Aorta (tissue), 5 donors: ENCODE results near the gene PTPRD. TPM values are rescaled to one million over a fixed set of nuclear protein-coding genes. Genes with fewer than 3 reads are reported as not detected.

Experiments used
- ATAC-seq: fragments of 200-7000 bp; cut with Tn5 transposase; one replicate; pipeline ENCODE4 v1.9.1; 2022; ENCODE audit warnings: moderate library complexity; ENCODE audit not compliant: low FRiP score
- DNase-seq, 2 donors: peaks; one replicate each; pipeline ENCODE4 v3.0.0-alpha.2; 2020
- H3K27ac ChIP-seq, 2 donors: one replicate each; pipeline ENCODE4 v1.5.1; 2013; ENCODE audit warnings: low read length in 2 of 2, mild to moderate bottlenecking in 2 of 2, moderate library complexity in 2 of 2, control low read depth in 1 of 2, inconsistent platforms in 1 of 2, low read depth in 1 of 2
- H3K27me3 ChIP-seq, 2 donors: one replicate each; pipeline ENCODE4 v1.6.1; 2013; ENCODE audit warnings: control low read depth in 1 of 2, low read length in 1 of 2, mild to moderate bottlenecking in 1 of 2, moderate library complexity in 1 of 2; ENCODE audit not compliant: insufficient read depth in 2 of 2, control insufficient read depth in 1 of 2
- H3K36me3 ChIP-seq, 2 donors: one replicate each; pipeline ENCODE4 v1.6.1; 2013; ENCODE audit warnings: control low read depth in 1 of 2, low read length in 1 of 2, mild to moderate bottlenecking in 1 of 2; ENCODE audit not compliant: insufficient read depth in 2 of 2, control insufficient read depth in 1 of 2
- H3K4me1 ChIP-seq, 2 donors: one replicate each; pipeline ENCODE4 v1.6.1; 2013; ENCODE audit warnings: low read length in 2 of 2, control low read depth in 1 of 2, mild to moderate bottlenecking in 1 of 2, moderate library complexity in 1 of 2; ENCODE audit not compliant: insufficient read depth in 2 of 2, control insufficient read depth in 1 of 2
- H3K4me3 ChIP-seq, 2 donors: one replicate each; pipeline ENCODE4 v1.5.1; 2013; ENCODE audit warnings: low read length in 2 of 2, control low read depth in 1 of 2, mild to moderate bottlenecking in 1 of 2
- H3K9me3 ChIP-seq: one replicate; pipeline ENCODE4 v1.6.1; 2013; ENCODE audit warnings: mild to moderate bottlenecking, low read length; ENCODE audit not compliant: control insufficient read depth
- WGBS, 2 donors: extraction: QIAGEN DNeasy Blood & Tissue Kit; methylation state at CpG; one replicate each; pipeline ENCODE4 v1.1.7; 2013; 5-methylcytosine and 5-hydroxymethylcytosine counted together
- intact Hi-C, 2 donors: fragments of 100-400 bp; cut with DNase I; formaldehyde crosslinking; loops; one replicate each; pipeline versions ENCODE4 v1.14.2 to v1.15.0; 2022
- polyA plus RNA-seq, 2 donors: library from polyadenylated mRNA; stranded (reverse); fragments of 200-250 nt; gene quantifications; one replicate each; pipeline ENCODE4 v1.2.3, GENCODE V29; 2013
- total RNA-seq, 2 donors: library from RNA; stranded (reverse); fragmentation: NEBNext Ultra II Directional; extraction: Animal tissue kit (Norgen Biotek cat#: 25700); gene quantifications; one replicate each; pipeline ENCODE4 v1.2.1, GENCODE V29; 2021
- donor health status: healthy with polysubstance abuse.
- donor health status: Bipolar disorder and iron deficiency.
- donor health status: DM: no; HTN: no; CAD: no.
- donor health status: DM: no; HTN: no; CAD: no.
- donor health status: DM: yes; HTN: yes; CAD: no.

The PTPRD gene
- total and polyA plus RNA-seq, 4 donors = 1.5 to 92.0 (median 29.4) TPM

DNA sequence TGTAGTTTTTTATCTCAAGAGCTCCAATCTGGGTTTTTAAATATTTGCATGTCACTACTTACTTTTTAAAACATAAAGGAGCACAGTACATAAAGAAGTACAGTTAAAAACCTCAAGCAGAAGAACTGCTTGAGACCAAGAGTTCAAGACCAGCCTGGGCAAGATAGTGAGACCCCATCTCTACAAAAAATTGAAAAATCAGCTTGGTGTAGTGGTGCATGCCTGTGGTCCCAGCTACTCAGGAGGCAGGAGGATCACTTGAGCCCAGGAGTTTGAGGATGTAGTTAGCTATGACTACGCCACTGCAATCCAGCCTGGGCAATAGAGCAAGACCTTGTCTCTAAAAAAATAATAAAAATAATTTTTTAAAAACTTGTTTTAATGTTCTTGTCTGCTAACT, 1840.5 kb downstream of the PTPRD start:
- WGBS, 2 donors = 88 to 99% methylated on average over 1 of the region's 1 CpG
- Histone ChIP-seq H3K9me3 (no peaks in the 10 kb centered on the region), H3K4me3 (no peak overlapping the region), H3K4me1 (no peaks in the 10 kb centered on the region), H3K36me3 (no peaks in the 10 kb centered on the region), H3K27ac (no peak overlapping the region), H3K27me3 (no peaks in the 10 kb centered on the region)
- intact Hi-C loops = no loop called here
- ATAC-seq (no peak), DNase-seq (no peak)

DNA sequence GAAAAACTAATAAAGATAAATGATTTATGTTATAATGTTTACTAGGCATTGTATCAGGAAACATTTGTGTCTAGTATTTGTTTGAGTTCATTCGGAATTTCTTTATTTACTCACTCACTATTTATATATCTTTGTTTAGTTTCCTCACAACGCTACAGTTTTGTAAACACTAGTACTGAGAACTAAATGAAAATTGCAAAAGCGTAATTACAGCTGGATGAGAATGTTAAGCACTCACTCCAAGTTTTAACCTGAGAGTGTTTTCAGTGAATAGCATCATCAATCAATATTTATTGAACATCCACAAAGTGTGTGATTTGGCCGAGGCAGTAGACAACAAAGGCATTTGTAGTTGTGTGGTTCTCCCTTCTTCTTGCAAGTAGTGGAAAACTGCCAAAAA, 1843.6 kb downstream of the PTPRD start:
- ATAC-seq = no peak
- no peaks in the 10 kb centered on the region for H3K36me3 ChIP-seq
- intact Hi-C loops = no loop called here
- 54 to 56% methylated on average over 4 of the region's 4 CpGs for whole genome bisulfite sequencing, 2 donors
- no peaks in the 10 kb centered on the region for H3K9me3 ChIP-seq
- no peak for DNase-seq
- H3K4me1 ChIP-seq = no peaks in the 10 kb centered on the region
- no peak overlapping the region for H3K4me3 ChIP-seq
- no peak overlapping the region for H3K27ac ChIP-seq
- H3K27me3 ChIP-seq = no peaks in the 10 kb centered on the region

DNA sequence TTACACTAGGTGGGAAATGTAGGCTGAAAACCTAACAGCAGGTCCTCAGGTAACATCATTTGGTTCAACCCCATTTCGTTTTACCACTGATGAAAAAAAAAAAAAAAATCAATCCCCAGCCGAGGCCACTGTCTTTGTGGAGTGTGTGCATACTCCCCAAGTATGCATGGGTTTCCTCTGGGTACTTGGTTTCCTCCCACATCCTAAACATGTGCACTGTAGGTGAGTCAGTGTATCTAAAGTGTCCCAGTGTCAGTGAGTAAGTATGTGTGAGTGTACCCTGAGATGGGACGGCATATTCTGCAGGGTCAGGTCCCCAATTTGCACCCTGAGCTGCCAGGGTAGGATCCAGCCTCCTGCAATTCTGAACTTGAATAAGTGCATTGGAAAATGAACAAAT, 1846.7 kb downstream of the PTPRD start:
- Histone ChIP-seq H3K4me1 (no peaks in the 10 kb centered on the region), H3K9me3 (no peaks in the 10 kb centered on the region), H3K27ac (no peak overlapping the region), H3K36me3 (no peaks in the 10 kb centered on the region), H3K27me3 (no peaks in the 10 kb centered on the region), H3K4me3 (no peak overlapping the region)
- intact Hi-C loops = no loop called here
- DNase-seq (no peak), ATAC-seq (no peak)
- 91 to 93% methylated on average over 3 of the region's 3 CpGs for WGBS, 2 donors

DNA sequence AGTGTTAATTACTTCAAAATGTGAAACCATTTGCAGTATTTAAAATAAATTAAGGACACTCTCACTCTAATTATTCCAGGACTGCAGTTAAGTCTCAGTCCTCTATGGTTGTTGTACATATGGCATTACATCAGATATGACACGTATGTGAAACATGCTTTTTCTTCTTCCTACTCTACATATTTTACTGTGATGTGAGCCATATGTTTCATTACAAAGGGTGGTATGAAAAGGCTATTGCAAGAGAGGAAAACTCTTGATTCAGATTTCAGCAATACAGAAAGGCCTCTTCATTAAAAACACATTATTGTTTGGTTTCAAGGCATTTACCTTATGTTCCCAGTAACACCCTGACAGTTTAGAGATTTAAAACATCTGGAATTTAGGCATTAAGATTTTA, 1848.8 kb downstream of the PTPRD start:
- 94 to 97% methylated on average over 1 of the region's 1 CpG for WGBS, 2 donors
- intact Hi-C loops = no loop called here
- Histone ChIP-seq H3K4me1 (peaks cover 0 to 2% of the 10 kb centered on the region in 2 donors), H3K9me3 (no peaks in the 10 kb centered on the region), H3K4me3 (no peak overlapping the region), H3K27me3 (no peaks in the 10 kb centered on the region), H3K36me3 (no peaks in the 10 kb centered on the region), H3K27ac (no peak overlapping the region)
- no peak for ATAC-seq
- DNase-seq = no peak

DNA sequence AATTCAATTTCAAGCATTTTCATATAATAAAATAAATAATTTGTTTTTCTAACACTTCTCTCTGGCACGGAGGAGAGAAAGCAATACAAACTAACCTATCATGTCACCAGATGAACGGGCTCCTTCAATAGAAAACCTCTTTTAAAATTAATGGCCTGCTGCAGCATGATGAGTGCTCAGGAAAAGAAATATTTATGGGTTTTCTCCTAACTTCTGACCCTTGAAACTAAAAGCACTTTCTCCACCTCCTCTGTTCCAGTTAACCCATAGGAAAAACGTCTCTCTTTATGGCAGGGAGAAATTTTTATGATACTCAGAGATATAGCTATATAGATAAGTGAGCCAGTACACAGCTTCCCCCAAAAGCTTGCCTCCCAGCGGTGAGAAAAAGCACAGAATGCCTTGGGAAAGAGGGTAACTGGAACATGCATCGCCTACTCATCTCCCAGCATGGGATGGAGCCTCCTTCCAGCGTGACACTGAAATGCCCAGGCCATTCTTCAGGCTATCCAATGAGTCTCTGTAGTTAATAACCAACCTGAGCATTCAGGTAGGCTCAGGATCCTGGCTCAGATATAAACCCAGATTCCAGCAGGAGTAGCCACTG, 1850.2 kb downstream of the PTPRD start:
- Histone ChIP-seq H3K27ac (no peak overlapping the region), H3K4me3 (no peak overlapping the region), H3K27me3 (no peaks in the 10 kb centered on the region), H3K36me3 (no peaks in the 10 kb centered on the region), H3K9me3 (no peaks in the 10 kb centered on the region), H3K4me1 (peaks cover 0 to 2% of the 10 kb centered on the region in 2 donors)
- ATAC-seq = no peak
- WGBS, 2 donors = 82 to 86% methylated on average over 6 of the region's 6 CpGs
- intact Hi-C loops = no loop called here
- no peak for DNase-seq

DNA sequence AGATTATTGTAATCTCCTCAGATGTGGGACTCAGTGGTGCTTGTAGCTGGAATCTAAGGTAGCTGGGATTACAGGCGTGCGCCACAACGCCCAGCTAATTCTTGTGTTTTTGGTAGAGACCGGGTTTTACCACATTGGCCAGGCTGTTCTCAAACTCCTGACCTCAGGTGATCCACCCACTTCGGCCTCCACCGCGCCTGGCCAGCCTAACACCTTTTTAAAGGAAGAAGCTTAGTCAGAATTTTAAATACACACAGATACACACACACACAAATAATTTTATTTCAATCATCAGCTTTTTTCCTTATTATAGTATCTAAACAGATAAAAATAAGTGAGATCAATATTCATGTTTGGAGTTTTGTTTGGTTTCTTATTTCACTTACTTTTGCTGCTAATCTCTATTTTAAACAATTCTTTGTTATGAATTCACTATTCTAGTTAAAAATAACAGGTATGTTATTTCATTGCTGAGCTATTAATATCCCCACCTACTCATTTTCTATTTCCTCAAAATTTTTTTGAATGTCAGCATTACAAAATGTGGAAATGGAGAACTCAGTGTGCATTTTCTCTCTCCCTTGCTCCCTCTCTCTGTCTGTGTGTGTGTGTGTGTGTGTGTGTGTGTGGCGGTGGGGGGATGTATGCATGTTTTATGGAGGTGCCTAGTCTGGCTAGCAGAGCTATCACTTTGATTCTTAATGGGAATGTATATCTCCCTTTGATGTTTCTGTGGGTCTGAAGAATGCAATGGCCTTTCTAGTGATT, 1852.6 kb downstream of the PTPRD start:
- DNase-seq (no peak), ATAC-seq (no peak)
- Histone ChIP-seq H3K4me1 (peaks cover 0 to 2% of the 10 kb centered on the region in 2 donors), H3K27ac (peak overlapping the region in 1 of 2 donors; percentile 36), H3K36me3 (no peaks in the 10 kb centered on the region), H3K27me3 (no peaks in the 10 kb centered on the region), H3K9me3 (no peaks in the 10 kb centered on the region), H3K4me3 (no peak overlapping the region)
- intact Hi-C loops = no loop called here
- WGBS, 2 donors = 56 to 62% methylated on average over 8 of the region's 8 CpGs

DNA sequence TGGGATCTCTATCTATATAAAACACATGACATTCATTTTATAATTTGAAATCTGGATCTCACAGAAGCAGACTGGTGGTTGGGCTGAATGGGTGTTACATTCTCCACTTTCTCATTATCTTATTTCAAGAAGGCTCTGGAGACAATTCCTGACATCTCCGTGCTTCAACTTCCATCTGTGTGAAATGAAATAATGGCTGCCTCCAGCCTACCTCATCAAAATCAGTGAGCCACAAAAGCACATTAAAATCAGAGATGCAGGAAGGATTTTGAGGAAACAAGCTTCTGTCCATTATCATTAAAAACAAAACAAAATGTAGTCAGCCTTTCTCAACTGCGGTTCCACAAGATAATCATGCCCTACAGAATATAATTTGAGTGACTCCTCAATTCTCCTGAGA, 1854.9 kb downstream of the PTPRD start:
- intact Hi-C loops = no loop called here
- H3K9me3 ChIP-seq = no peaks in the 10 kb centered on the region
- no peak for DNase-seq

DNA sequence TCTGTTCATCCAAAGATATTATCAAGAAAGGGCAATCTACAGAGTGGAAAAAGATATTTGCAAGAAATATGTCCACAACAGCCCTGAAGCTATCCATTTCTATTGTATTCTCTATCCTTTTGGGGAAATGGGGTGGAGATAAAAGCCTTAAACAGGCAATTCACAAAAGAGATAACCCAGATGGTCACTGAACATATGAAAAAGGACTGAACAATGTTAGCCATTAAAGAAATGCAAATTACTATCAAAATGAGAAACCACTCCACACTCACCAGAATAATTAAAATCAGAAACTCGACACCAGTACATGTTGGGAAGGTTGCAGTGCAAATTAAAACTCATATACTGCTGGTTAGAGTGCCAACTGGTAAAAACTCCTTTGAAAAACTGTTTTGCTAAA, 1858.1 kb downstream of the PTPRD start:
- no peak for DNase-seq
- Histone ChIP-seq H3K4me1 (no peaks in the 10 kb centered on the region), H3K36me3 (no peaks in the 10 kb centered on the region), H3K9me3 (no peaks in the 10 kb centered on the region), H3K27me3 (no peaks in the 10 kb centered on the region), H3K27ac (no peak overlapping the region), H3K4me3 (no peak overlapping the region)
- WGBS, 2 donors = 94 to 95% methylated on average over 1 of the region's 1 CpG
- intact Hi-C loops = no loop called here
- ATAC-seq = no peak

More for the DNA sequence above, 1854.9 kb downstream of the PTPRD start:
- Histone ChIP-seq H3K27ac (no peak overlapping the region), H3K4me1 (peaks cover 0 to 2% of the 10 kb centered on the region in 2 donors), H3K27me3 (no peaks in the 10 kb centered on the region), H3K4me3 (no peak overlapping the region), H3K36me3 (no peaks in the 10 kb centered on the region)
- no peak for ATAC-seq
- 54 to 65% methylated on average over 2 of the region's 2 CpGs for WGBS, 2 donors

DNA sequence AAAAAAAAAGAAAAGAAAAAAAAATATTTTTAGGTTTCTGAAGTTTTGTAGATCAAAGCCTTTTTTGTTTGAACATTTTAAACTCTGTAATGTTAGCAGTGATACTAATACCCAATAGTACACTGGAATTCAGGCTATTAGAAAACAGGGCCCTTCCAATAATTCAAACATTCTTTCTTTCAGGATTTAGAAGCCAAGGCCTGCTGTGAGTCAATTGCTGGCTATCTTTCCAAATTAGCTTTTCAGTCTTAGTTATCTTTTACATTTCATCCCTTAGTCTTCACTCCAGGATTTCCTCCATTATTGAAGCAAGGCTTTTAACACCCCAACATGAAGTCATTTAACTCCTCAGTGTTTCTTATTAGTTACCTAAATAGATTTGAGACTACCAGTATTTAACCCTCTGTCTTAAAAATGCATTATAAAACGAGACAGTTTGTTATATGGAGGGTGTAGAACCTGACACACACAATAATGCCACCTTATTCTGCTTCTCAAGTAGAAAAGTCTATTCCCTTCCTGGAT, 1861.3 kb downstream of the PTPRD start:
- intact Hi-C loops = no loop called here
- no peaks in the 10 kb centered on the region for H3K27me3 ChIP-seq
- no peaks in the 10 kb centered on the region for H3K9me3 ChIP-seq
- no peaks in the 10 kb centered on the region for H3K4me1 ChIP-seq
- H3K4me3 ChIP-seq = no peak overlapping the region
- ATAC-seq (no peak), DNase-seq (no peak)
- H3K27ac ChIP-seq = no peak overlapping the region
- 71 to 73% methylated on average over 1 of the region's 1 CpG for WGBS, 2 donors
- H3K36me3 ChIP-seq = no peaks in the 10 kb centered on the region
